Neural progenitor cell (in vitro differentiated cells): ENCODE measurements around the gene HSPB2. TPM values are rescaled to one million over a fixed set of nuclear protein-coding genes. Genes with fewer than 3 reads are reported as not detected.

Experiments
- DNase-seq: peaks from one replicate; pipeline ENCODE4 v3.0.0-alpha.2; 2016; ENCODE audit warnings: low spot score
- H2AFZ ChIP-seq: fragments of 200-600 bp; sonication (generic); replicated peaks from 2 replicates; pipeline ENCODE4 v1.6.1; 2016; ENCODE audit warnings: antibody characterized with exemption
- H3F3A ChIP-seq: fragments of 200-600 bp; sonication (generic); 2 replicates; pipeline ENCODE4 v1.6.1; 2016; ENCODE audit warnings: antibody characterized with exemption, low read depth
- H3K27ac ChIP-seq: fragments of 200-600 bp; sonication (generic); 2 replicates; pipeline ENCODE4 v1.5.1; 2016; ENCODE audit warnings: mild to moderate bottlenecking
- H3K27me3 ChIP-seq: fragments of 200-600 bp; sonication (generic); 2 replicates; pipeline ENCODE4 v1.6.1; 2016; ENCODE audit warnings: mild to moderate bottlenecking, moderate library complexity
- H3K36me3 ChIP-seq: fragments of 200-600 bp; sonication (generic); 2 replicates; pipeline ENCODE4 v1.5.1; 2016
- H3K4me1 ChIP-seq: fragments of 200-600 bp; sonication (generic); 2 replicates; pipeline ENCODE4 v1.6.1; 2016; ENCODE audit warnings: mixed run types
- H3K4me2 ChIP-seq: fragments of 200-600 bp; sonication (generic); 2 replicates; pipeline ENCODE4 v1.6.1; 2016
- H3K4me3 ChIP-seq: fragments of 200-600 bp; sonication (generic); 2 replicates; pipeline ENCODE4 v1.5.1; 2016
- H3K79me2 ChIP-seq: fragments of 200-600 bp; sonication (generic); 2 replicates; pipeline ENCODE4 v1.6.1; 2016; ENCODE audit warnings: low read depth
- H3K9ac ChIP-seq: fragments of 200-600 bp; sonication (generic); 2 replicates; pipeline ENCODE4 v1.6.1; 2016
- H3K9me3 ChIP-seq: fragments of 200-600 bp; sonication (generic); 2 replicates; pipeline ENCODE4 v1.5.1; 2016; ENCODE audit warnings: low read depth
- H4K20me1 ChIP-seq: fragments of 200-600 bp; sonication (generic); 2 replicates; pipeline ENCODE4 v1.6.1; 2016; ENCODE audit warnings: low read depth
- H3K27ac Mint-ChIP-seq: 3 replicates; pipeline ENCODE4 v1.8.0; 2021; ENCODE audit warnings: mixed read lengths
- H3K27me3 Mint-ChIP-seq: 2 replicates; pipeline ENCODE4 v1.8.0; 2022; ENCODE audit warnings: low read depth, mild to moderate bottlenecking, inconsistent platforms, moderate library complexity, mixed read lengths; ENCODE audit not compliant: insufficient read depth
- H3K36me3 Mint-ChIP-seq: 3 replicates; pipeline ENCODE4 v1.8.0; 2021; ENCODE audit warnings: mixed read lengths
- H3K4me1 Mint-ChIP-seq: 3 replicates; pipeline ENCODE4 v1.8.0; 2021; ENCODE audit warnings: mixed read lengths
- H3K4me3 Mint-ChIP-seq: 3 replicates; pipeline ENCODE4 v1.8.0; 2021; ENCODE audit warnings: mild to moderate bottlenecking, moderate library complexity, mixed read lengths
- H3K9me3 Mint-ChIP-seq: 3 replicates; pipeline ENCODE4 v1.8.0; 2020; ENCODE audit warnings: mixed read lengths
- EZH2 ChIP-seq: fragments of 200-600 bp; sonication (generic); IDR thresholded peaks from 2 replicates; pipeline ENCODE4 v1.6.1; 2017; ENCODE audit warnings: antibody characterized with exemption, mild to moderate bottlenecking, moderate library complexity
- EZH2phosphoT487 ChIP-seq: fragments of 200-600 bp; sonication (generic); IDR thresholded peaks from 2 replicates; pipeline ENCODE4 v1.6.1; 2017; ENCODE audit warnings: antibody characterized with exemption
- total RNA-seq: library from RNA; depleted of rRNA; stranded (reverse); fragments of >200 nt; gene quantifications from 2 replicates; pipeline ENCODE4 v1.2.3, GENCODE V29; 2015; ENCODE audit warnings: low replicate concordance
- TF ChIP-seq, protein P1 (sequence below): fragments of 200-600 bp; sonication (generic); IDR thresholded peaks from 2 replicates; pipeline ENCODE4 v1.5.1; 2017; ENCODE audit warnings: antibody characterized with exemption, mild to moderate bottlenecking

HSPB2 gene
- total RNA-seq, 1 donor from 2014 or later: not detected

DNA sequence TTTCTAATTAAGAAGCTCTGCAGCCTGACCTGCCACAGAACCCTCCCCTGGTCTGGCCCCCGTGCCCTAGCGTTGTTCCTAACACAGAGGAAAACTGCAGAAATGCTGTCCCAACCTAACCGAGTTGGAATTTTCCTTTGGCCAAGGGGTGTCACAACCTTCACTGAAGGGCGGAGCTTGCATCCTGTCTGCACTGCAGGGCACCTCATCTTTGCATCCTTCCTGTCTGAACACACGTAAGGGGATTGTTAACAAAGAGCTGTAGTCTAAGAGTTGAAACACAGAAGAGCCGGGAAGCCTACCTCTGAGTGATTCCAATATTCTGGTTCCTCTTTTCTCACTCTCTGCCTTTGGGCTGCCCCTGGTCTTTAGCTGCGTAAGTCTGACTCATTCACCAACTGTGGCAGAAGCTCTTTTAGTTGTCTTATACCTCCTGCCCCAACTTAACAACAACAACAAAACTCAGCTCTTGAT, 26.2 kb downstream of the HSPB2 start:
- H3K36me3 Mint-ChIP-seq: peaks cover 6% of the 10 kb centered on the region
- peak overlapping the region; percentile 63 for H3K4me3 ChIP-seq
- H3K27ac ChIP-seq: peak overlapping the region; percentile 11
- H3K27me3 ChIP-seq: no peaks in the 10 kb centered on the region
- H3K9me3 Mint-ChIP-seq: no peaks in the 10 kb centered on the region
- no peak overlapping the region for H2AFZ ChIP-seq
- peaks cover 38% of the 10 kb centered on the region for H3K4me1 ChIP-seq
- no peak overlapping the region for H3K9ac ChIP-seq
- H3K79me2 ChIP-seq: no peaks in the 10 kb centered on the region
- H3K4me3 Mint-ChIP-seq: peak overlapping the region; percentile 87
- no peaks in the 10 kb centered on the region for H4K20me1 ChIP-seq
- H3K4me1 Mint-ChIP-seq: peaks cover 51% of the 10 kb centered on the region
- H3K4me2 ChIP-seq: peak overlapping the region; percentile 89
- DNase-seq: peak; percentile 40
- H3K27me3 Mint-ChIP-seq: peaks cover 2% of the 10 kb centered on the region
- H3K27ac Mint-ChIP-seq: peak overlapping the region; percentile 30
- peaks cover 40% of the 10 kb centered on the region for H3F3A ChIP-seq
- H3K36me3 ChIP-seq: no peaks in the 10 kb centered on the region
- no peaks in the 10 kb centered on the region for H3K9me3 ChIP-seq
- TF ChIP-seq EZH2phosphoT487 (no peak), EZH2 (no peak)
- TF ChIP-seq, protein P1, sequence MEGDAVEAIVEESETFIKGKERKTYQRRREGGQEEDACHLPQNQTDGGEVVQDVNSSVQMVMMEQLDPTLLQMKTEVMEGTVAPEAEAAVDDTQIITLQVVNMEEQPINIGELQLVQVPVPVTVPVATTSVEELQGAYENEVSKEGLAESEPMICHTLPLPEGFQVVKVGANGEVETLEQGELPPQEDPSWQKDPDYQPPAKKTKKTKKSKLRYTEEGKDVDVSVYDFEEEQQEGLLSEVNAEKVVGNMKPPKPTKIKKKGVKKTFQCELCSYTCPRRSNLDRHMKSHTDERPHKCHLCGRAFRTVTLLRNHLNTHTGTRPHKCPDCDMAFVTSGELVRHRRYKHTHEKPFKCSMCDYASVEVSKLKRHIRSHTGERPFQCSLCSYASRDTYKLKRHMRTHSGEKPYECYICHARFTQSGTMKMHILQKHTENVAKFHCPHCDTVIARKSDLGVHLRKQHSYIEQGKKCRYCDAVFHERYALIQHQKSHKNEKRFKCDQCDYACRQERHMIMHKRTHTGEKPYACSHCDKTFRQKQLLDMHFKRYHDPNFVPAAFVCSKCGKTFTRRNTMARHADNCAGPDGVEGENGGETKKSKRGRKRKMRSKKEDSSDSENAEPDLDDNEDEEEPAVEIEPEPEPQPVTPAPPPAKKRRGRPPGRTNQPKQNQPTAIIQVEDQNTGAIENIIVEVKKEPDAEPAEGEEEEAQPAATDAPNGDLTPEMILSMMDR: no peak

DNA sequence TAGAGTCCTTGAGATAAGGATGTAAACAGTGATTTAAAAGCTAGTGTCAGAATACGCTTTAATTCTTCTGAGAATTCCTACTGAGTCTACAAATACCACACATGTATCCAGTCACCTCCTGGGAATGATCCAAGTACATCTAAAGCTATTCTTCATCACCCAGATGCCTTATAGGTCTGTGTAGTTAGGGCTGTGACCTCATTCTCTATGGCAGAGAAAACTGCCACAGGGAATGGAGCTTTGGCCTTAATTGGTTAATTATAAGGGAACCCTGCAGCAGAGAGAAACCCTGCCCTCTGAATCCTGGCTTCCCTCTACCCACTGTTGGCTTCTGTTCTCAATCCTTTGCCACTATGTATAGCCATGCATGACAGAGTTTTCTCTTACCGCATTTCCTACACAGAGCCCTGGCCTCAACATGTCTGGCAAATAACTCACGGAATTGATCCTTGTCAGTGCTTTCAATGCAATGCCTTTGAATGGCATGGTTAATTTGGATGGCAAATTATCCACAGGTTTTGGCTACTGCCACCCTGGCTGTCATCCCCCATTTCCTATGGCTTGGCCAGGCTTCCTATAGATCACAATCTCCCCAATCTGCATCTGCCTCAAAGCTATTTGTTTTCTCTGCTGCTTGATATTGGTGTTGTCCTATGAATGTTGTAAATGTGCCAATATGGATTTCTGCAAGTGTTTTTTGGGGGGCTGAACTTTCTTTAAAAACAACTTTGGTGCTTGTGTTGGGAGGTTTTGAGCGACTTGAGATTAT, 27.5 kb downstream of the HSPB2 start:
- no peak overlapping the region for H3K4me3 ChIP-seq
- no peak for DNase-seq
- no peaks in the 10 kb centered on the region for H3K36me3 ChIP-seq
- Mint-ChIP-seq H3K36me3 (peaks cover 11% of the 10 kb centered on the region), H3K4me3 (no peak overlapping the region), H3K9me3 (no peaks in the 10 kb centered on the region), H3K4me1 (peaks cover 42% of the 10 kb centered on the region), H3K27me3 (peaks cover 3% of the 10 kb centered on the region), H3K27ac (no peak overlapping the region)
- H3K27ac ChIP-seq: no peak overlapping the region
- no peaks in the 10 kb centered on the region for H4K20me1 ChIP-seq
- no peak overlapping the region for H3K9ac ChIP-seq
- H3F3A ChIP-seq: peaks cover 47% of the 10 kb centered on the region
- no peaks in the 10 kb centered on the region for H3K9me3 ChIP-seq
- H3K4me2 ChIP-seq: no peak overlapping the region
- no peaks in the 10 kb centered on the region for H3K27me3 ChIP-seq
- TF ChIP-seq EZH2phosphoT487 (no peak), EZH2 (no peak)
- TF ChIP-seq, protein P1: no peak
- H3K79me2 ChIP-seq: no peaks in the 10 kb centered on the region
- no peak overlapping the region for H2AFZ ChIP-seq
- peaks cover 45% of the 10 kb centered on the region for H3K4me1 ChIP-seq

DNA sequence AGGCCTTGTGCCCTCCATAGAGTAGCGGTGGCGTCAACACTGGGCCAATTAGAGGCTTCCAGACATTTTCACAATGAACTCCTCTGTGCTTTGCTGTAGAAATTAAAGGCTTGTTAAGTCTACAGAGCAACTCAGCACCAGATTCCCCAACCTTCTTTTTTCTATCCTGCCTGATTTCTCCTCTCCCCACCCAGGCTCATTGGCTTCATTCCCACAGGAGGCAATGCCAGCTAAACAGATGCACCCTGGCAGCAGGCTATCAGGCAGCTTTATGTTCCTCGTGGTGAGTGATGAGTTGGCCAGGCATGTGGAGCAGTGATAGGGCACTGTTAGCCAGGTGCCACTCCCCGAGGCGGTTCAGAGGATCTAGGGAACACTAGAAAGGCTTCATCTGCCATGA, 29.4 kb downstream of the HSPB2 start:
- Mint-ChIP-seq H3K36me3 (peaks cover 12% of the 10 kb centered on the region), H3K27me3 (peaks cover 2% of the 10 kb centered on the region), H3K4me1 (peaks cover 25% of the 10 kb centered on the region), H3K4me3 (no peak overlapping the region), H3K9me3 (no peaks in the 10 kb centered on the region), H3K27ac (no peak overlapping the region)
- H3K4me1 ChIP-seq: peaks cover 30% of the 10 kb centered on the region
- TF ChIP-seq EZH2 (no peak), EZH2phosphoT487 (no peak)
- TF ChIP-seq, protein P1: no peak
- H3K36me3 ChIP-seq: no peaks in the 10 kb centered on the region
- no peak overlapping the region for H3K4me2 ChIP-seq
- no peaks in the 10 kb centered on the region for H3K79me2 ChIP-seq
- peaks cover 29% of the 10 kb centered on the region for H3F3A ChIP-seq
- H3K9me3 ChIP-seq: no peaks in the 10 kb centered on the region
- H3K9ac ChIP-seq: no peak overlapping the region
- no peaks in the 10 kb centered on the region for H3K27me3 ChIP-seq
- H2AFZ ChIP-seq: no peak overlapping the region
- DNase-seq: no peak
- no peak overlapping the region for H3K27ac ChIP-seq
- H3K4me3 ChIP-seq: no peak overlapping the region
- no peaks in the 10 kb centered on the region for H4K20me1 ChIP-seq
